ACC112 (cell line): ENCODE measurements around the gene ICA1L.
A peak's percentile ranks its signal among the peaks of the same experiment; 100 is the strongest.

Experiments
- H2AFZ ChIP-seq: fragments of 200-600 bp; sonication (generic); one replicate; pipeline ENCODE4 v1.6.0; 2017; ENCODE audit warnings: antibody characterized with exemption, low read length; ENCODE audit not compliant: unreplicated experiment
- H3K27ac ChIP-seq: fragments of 200-600 bp; sonication (generic); 2 replicates; pipeline ENCODE4 v1.5.1; 2014; ENCODE audit warnings: low read depth, mild to moderate bottlenecking, antibody characterized with exemption, low read length, moderate library complexity
- H3K27me3 ChIP-seq: fragments of 200-600 bp; sonication (generic); 2 replicates; pipeline ENCODE4 v1.6.1; 2014; ENCODE audit warnings: mild to moderate bottlenecking, antibody characterized with exemption, low read length, moderate library complexity, mixed read lengths; ENCODE audit not compliant: insufficient read depth
- H3K36me3 ChIP-seq: fragments of 200-600 bp; sonication (generic); 2 replicates; pipeline ENCODE4 v1.6.1; 2016; ENCODE audit warnings: mild to moderate bottlenecking, antibody characterized with exemption, low read length, moderate library complexity, mixed read lengths; ENCODE audit not compliant: insufficient read depth
- H3K4me1 ChIP-seq: fragments of 200-600 bp; sonication (generic); one replicate; pipeline ENCODE4 v1.6.1; 2016; ENCODE audit warnings: low read length, mixed read lengths; ENCODE audit not compliant: insufficient read depth, unreplicated experiment, control insufficient read depth
- H3K4me3 ChIP-seq: fragments of 200-600 bp; sonication (generic); 2 replicates; pipeline ENCODE4 v1.5.1; 2014; ENCODE audit warnings: mild to moderate bottlenecking, low read depth, low read length
- H3K79me2 ChIP-seq: fragments of 200-600 bp; sonication (generic); one replicate; pipeline ENCODE4 v1.6.0; 2016; ENCODE audit warnings: low read length; ENCODE audit not compliant: control insufficient read depth, unreplicated experiment, insufficient read depth

The ICA1L gene

DNA sequence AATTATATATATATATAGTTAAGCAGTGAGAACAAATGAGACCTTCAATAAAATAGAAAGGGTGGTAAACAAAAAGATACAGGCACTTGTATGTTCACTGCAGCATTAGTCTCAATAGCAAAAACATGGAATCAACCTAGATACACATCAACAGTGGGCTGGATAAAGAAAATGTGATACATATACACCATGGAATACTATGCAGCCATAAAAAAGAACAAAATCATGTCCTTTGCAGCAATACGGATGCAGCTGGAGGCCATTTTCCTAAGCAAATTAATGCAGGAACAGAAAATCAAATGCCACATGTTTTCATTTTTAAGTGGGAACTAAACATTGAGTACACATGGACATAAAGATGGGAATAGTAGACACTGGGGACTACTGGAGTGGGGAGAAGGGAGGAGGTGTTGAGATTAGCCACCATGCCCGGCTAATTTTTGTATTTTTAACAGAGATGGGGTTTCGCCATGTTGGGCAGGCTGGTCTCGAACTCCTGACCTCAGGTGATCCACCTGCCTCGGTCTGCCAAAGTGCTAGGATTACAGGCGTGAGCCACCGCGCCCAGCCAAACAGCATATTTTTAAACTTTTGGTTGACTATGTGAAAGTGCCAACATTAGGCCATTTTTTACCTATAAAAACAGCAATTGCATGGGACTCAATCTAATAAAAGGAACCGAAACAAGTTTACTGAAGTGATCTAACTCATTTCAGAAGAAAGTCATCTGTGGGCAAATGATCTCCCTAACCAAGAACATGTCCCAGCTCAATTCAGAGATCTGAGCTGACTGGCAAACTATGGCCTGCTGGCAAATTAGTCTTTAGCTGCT is 23.7 kb downstream of the ICA1L start:
- H3K79me2 ChIP-seq, result no peaks in the 10 kb centered on the region

DNA sequence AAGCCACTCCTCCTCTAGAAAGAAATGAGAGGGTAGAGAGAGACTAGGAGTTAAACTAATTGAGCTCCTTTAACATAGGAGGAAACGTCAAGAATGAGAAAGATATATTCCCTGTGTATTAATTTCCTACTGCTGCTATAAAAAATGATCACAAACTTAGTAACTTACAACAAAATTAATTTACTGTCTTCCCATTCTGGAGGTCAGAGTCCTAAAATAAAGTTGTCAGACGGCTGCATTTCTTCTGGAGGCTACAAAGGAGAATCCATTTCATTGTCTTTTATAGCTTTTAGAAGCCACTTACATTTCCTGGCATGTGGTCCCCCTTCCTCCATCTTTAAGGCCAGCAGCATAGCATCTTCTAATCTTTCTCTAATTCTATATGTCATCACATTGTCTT is 26.9 kb downstream of the ICA1L start:
- Histone ChIP-seq H3K4me3 (no peak overlapping the region), H3K4me1 (no peaks in the 10 kb centered on the region), H3K27me3 (no peaks in the 10 kb centered on the region), H3K27ac (no peak overlapping the region), H3K36me3 (no peaks in the 10 kb centered on the region), H3K79me2 (no peaks in the 10 kb centered on the region), H2AFZ (no peak overlapping the region)

More for the DNA sequence above, 23.7 kb downstream of the ICA1L start:
- H3K36me3 ChIP-seq, result no peaks in the 10 kb centered on the region
- no peak overlapping the region for H2AFZ ChIP-seq
- H3K27ac ChIP-seq, result no peak overlapping the region
- H3K4me3 ChIP-seq, result no peak overlapping the region
- no peaks in the 10 kb centered on the region for H3K27me3 ChIP-seq
- no peaks in the 10 kb centered on the region for H3K4me1 ChIP-seq

DNA sequence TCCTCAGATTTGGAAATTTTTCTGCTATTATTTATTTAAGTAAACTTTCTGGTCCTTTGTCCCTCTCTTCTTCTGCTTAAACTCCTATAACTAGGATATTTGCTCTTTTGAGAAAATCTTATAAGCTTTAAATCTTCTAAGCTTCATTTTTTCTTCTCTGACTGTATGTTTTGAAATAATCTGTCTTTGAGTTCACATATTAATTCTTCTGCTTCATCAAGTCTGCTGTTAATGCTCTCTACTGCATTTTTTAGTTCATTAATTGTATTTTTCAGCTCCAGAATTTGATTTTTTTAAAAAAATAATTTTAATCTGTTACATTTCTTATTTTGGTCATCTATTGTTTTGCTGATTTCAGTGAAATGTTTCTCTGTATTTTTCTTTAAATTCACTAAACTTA is 28.9 kb downstream of the ICA1L start:
- Histone ChIP-seq H3K79me2 (no peaks in the 10 kb centered on the region), H3K27me3 (no peaks in the 10 kb centered on the region), H3K36me3 (no peaks in the 10 kb centered on the region), H3K4me3 (no peak overlapping the region), H3K4me1 (no peaks in the 10 kb centered on the region), H3K27ac (no peak overlapping the region), H2AFZ (no peak overlapping the region)

DNA sequence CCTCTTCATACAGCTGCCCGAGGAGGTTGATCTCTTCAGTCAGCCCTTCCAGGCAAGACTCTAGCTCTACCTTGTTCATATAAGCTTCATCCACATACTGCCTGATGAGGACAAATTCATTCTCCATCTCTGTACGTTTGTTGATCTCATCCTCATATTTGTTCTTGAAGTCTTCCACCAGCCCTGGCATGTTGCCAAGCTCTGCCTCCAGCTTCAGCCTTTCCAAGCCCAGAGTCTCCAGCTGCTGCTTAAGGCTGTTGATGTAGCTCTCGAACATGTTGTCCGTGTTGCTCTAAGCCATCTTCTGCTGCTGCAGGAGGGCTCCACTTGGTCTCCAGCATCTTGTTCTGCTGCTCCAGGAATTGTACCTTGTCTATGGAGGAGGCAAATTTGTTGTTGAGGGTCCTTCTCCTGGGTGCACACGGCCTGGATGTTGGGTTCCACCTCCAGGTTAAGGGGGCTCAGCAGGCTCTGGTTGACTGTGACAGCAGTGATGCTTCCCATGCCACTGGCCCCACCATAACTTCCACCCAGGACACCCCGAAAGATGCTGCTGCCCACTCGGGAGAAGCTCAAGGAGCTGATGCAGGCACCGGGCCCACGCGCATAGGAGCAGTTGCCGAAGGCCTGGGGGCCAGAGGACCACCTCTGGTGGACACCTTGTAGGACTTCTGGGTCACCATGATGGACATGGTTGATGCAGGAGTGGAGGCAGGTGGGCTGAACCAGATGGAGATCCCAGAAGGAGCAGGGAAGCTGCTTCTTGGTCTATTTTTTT is 30.3 kb downstream of the ICA1L start:
- Histone ChIP-seq H3K79me2 (no peaks in the 10 kb centered on the region), H3K27ac (no peak overlapping the region), H3K4me1 (no peaks in the 10 kb centered on the region), H3K4me3 (no peak overlapping the region), H2AFZ (no peak overlapping the region), H3K27me3 (no peaks in the 10 kb centered on the region), H3K36me3 (no peaks in the 10 kb centered on the region)

DNA sequence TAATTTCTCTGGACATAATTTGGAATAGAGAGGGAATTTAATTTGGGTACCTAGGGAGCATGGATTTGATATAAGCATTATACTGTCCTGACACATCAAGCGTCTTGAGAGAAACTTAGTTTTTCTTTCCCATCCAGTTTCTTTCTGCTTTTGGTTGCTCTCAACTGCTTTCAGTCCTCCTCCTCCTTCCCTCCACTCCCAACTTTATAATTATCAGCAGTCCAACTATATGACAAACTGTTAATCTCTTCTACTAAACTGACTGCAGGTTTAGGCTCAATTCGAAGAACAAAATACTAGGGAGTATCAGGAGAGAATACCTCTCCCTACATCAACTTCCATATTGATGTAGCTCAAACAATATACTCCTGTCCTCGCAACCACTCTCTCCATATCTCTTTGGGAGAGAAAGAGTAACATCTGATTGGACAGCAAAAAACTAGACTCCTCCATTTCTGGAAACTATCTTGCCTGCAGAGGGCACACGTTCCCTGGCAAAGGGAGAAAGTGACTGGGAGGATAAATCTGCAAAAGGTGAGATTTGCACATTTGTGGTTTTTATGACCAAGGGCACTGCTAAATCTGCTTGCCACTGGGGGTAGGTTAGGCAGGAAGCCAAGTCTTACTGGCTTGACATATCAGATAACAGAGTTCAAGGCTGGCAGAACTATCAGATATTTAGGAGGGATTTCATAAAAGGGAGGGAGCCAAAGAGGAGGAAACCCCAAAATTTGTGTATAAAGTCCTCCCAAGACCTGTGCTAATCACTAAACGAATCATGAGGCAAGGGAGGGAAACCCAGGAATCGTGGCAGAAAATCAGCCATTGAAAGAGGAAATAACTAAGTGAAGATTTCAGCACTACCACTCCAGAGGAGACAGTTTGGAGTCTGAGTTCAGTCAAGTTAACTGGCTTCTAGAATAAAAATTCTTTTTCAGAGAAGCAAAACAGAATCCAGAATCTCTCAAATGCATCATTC is 40.0 kb downstream of the ICA1L start:
- Histone ChIP-seq H3K27ac (no peak overlapping the region), H2AFZ (peak overlapping the region; percentile 88), H3K4me1 (peaks cover 3% of the 10 kb centered on the region), H3K79me2 (no peaks in the 10 kb centered on the region), H3K27me3 (no peaks in the 10 kb centered on the region), H3K36me3 (no peaks in the 10 kb centered on the region), H3K4me3 (peak overlapping the region; percentile 54)

DNA sequence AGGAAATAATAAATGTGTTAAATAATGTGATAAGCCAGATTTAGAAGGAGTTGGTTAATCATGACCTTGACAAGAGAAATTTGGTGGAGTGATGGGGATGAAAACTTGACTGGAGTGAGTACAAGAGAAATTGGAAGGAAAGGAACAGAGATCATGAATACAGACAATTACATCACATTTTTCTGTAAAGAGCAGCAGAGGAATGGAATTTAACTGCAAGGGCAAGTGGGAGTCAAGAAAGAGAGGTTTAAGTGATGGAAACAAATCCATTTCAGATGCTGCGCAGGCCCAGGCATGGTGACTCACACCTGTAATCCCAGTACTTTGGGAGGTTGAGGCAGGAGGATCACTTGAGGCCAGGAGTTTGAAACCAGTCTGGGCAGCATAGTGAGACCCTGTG is 46.7 kb downstream of the ICA1L start:
- no peaks in the 10 kb centered on the region for H3K36me3 ChIP-seq
- no peak overlapping the region for H3K4me3 ChIP-seq
- H2AFZ ChIP-seq, result no peak overlapping the region
- H3K27me3 ChIP-seq, result no peaks in the 10 kb centered on the region
- no peak overlapping the region for H3K27ac ChIP-seq
- H3K79me2 ChIP-seq, result no peaks in the 10 kb centered on the region
- peaks cover 12% of the 10 kb centered on the region for H3K4me1 ChIP-seq

DNA sequence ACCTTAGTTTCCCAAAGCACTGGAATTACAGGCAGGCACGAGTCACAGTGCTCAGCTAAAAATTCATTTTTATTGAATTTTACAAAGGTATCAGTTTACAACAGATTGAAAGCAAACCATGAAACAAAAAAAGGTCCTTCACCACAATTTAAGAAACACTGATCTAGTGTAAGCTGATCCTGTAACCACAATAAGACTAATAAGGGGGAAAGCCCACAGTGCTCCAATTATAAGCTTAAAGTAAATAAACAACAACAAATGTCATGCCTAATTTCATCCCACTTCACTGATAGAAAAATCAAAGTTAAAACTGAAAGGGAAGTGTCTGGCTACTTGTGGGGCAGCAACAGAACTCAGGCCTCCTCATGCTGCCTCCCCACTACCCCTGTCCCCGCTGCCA is 49.2 kb downstream of the ICA1L start:
- H3K4me1 ChIP-seq, result peaks cover 12% of the 10 kb centered on the region
- no peaks in the 10 kb centered on the region for H3K79me2 ChIP-seq
- no peak overlapping the region for H2AFZ ChIP-seq
- no peak overlapping the region for H3K4me3 ChIP-seq
- H3K27ac ChIP-seq, result no peak overlapping the region
- no peaks in the 10 kb centered on the region for H3K27me3 ChIP-seq
- H3K36me3 ChIP-seq, result no peaks in the 10 kb centered on the region

DNA sequence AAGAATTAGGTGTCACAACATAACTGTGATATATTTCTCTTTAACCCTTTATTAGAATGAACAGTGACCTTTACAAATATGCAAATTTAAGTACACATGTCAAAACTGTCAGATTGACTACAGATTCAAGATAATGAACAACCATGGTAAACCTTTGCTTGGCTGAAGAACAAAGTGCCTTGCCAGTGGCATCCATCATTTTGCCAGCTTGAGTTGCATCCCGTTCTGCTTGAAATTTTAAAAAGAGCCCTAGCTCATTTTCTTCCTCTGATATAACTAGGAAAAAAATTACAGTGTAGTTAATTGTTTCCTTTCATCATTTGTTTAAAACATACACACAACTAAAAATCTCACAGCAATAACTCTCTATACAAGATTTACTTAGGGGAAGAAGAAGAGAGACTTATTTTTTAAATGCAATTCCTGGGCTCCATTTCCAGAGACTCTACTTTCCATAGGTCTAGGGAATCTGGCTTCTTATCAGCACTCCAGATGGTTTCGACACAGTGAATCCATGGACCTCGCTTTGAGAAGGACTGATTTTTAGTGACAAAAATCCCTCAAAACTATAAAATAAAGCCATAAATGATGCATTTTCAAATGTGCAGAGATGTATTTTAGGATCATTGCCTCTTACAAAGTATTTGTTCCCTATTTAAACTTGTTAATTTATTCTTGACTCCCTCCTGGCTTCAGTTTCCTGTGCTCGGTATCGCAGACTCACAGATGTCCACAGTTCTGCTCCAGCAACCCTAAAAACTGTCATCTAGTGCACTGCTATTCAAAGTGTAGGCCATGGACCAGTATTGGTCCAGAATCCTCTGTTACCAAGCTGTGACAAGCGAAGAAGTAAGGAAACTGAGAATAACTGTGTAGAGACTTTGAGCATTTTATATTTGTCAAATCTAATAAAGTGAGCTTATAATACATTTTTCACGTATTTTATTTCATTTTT is 50.1 kb downstream of the ICA1L start:
- no peaks in the 10 kb centered on the region for H3K79me2 ChIP-seq
- H3K36me3 ChIP-seq, result no peaks in the 10 kb centered on the region
- H3K27ac ChIP-seq, result no peak overlapping the region
- no peak overlapping the region for H3K4me3 ChIP-seq
- peaks cover 12% of the 10 kb centered on the region for H3K4me1 ChIP-seq
- H2AFZ ChIP-seq, result no peak overlapping the region
- H3K27me3 ChIP-seq, result no peaks in the 10 kb centered on the region

DNA sequence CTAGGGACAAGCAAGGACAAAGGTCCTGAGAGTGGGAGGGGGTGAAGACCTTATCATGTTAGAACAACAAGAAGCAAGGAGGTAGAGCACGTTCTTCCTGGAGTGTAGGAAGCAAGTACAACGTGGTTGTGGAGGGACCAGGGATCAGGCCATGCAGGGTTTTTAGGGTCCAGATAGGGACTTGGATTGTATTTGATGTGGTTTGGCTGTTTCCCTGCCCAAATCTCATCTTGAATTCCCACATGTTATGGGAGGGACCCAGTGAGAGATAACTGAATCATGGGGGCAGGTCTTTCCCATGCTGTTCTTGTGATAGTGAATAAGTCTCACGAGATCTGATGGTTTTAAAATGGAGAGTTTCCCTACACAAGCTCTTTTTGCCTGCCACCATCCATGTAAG is 53.2 kb downstream of the ICA1L start:
- peaks cover 8% of the 10 kb centered on the region; the same call in 1 of the 2 replicates for H3K36me3 ChIP-seq
- H3K4me1 ChIP-seq, result peaks cover 22% of the 10 kb centered on the region
- H3K27me3 ChIP-seq, result no peaks in the 10 kb centered on the region
- H3K4me3 ChIP-seq, result no peak overlapping the region
- no peak overlapping the region for H3K27ac ChIP-seq
- H2AFZ ChIP-seq, result no peak overlapping the region
- no peaks in the 10 kb centered on the region for H3K79me2 ChIP-seq
